HG03565 (cell line): Measurements from ENCODE around the gene AQP7.
"Not testable (repeated sequence)": the region's sequence is repeated elsewhere in the genome, so short reads cannot be mapped to it uniquely, and the experiment has no call there.

Experiments used
- ATAC-seq: cut with Tn5 transposase; IDR thresholded peaks from one replicate; pipeline ENCODE4 v1.9.1; 2021; ENCODE audit warnings: mild to moderate bottlenecking, moderate library complexity; ENCODE audit not compliant: unreplicated experiment

Gene AQP7

DNA sequence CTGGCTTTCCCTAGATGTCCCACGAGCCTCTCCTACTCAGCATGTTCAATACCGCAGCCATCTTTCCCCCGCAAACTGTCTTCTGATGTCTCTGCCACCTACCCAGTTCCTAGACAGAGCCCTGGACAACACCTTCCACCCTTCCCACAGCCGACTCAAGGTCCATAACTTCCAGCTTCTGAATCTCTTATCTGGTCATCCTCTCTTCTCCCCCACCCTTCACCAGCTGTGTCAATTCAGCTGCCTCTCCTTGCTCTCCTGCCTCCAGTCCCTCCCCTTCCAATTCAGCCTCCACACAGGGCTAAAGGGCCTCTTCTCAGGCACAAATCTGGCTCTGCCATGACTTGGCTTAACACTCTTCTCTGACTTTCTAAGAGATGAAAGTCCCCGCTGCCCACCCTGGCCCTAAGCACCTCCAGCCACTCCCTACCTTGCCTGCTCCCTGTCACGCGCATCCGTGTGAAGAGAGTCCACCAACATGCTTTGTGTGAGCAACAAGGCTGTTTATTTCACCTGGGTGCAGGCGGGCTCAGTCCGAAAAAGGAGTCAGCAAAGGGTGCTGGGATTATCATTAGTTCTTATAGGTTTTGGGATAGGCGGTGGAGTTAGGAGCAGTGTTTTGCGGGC, 25.2 kb downstream of the AQP7 start:
- ATAC-seq: no peak

DNA sequence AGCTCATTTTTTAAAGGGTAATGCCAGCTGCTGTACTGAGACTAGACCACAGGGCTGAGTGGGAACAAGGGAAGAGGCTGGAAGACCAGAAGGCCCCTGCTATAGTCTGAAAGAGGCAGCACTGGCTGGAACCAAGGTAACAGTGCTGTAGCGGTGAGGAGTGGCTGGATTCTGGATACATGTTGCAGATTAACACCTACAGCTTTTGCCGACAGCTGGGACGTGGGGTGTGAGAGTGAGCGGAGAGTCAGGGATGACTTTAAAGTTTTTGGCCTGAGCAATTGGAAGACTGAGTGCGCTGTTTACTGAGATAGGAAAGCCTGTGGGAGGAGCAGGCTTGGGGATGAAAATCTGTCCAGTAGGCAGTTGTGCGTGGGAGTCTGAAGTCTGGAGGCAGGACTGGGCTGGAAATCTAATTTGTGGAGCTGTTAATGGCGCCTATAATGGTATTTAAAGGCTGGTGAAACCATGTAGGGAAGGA, 26.5 kb downstream of the AQP7 start:
- ATAC-seq: no peak

GRCh38 chr9:33375238-33375840, 27.0 kb downstream of the AQP7 start:
- no peak for ATAC-seq

GRCh38 chr9:33374634-33375237, 27.6 kb downstream of the AQP7 start:
- no peak for ATAC-seq

DNA sequence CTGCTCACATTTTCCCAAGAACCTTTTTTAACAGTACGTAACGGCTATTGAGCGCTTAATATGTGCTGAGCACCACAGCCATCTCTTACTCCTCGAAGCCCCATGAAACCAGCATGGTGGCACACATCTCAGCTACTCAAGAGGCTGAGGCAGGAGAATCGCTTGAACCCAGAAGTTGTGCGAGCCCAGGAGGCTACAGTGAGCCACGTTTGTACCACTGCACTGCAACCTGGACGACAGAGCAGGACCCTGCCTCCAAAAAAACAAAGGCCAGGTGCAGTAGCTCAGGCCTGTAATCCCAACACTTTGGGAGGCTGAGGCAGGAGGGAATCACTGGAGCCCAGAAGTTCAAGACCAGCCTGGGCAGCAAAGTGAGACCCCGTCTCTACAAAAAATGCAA, 28.2 kb downstream of the AQP7 start:
- ATAC-seq: no peak

DNA sequence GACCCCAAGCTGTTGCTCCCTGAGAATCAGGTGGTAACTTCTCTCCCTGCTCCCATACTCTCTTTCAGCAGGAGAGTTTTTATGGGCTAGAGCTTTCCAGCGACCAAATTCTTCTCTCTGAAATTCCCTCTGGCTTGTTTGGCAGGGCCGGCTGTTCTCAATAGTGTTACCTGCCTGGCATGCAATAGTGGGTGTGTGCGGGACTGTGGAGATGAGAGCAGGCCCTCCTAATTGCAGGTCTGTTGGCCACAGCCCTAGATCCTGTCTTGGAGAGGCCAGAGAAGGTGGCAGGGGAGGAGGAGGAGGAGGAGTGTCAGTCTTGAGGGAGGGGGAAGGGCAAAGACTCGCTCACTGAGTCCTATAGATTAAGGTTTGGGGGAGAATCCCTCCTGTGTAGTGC, 29.5 kb downstream of the AQP7 start:
- ATAC-seq: no peak

GRCh38 chr9:33366979-33367480, 35.3 kb downstream of the AQP7 start:
- ATAC-seq: no peak

GRCh38 chr9:33364814-33365213, 37.6 kb downstream of the AQP7 start:
- ATAC-seq: not testable (repeated sequence)

DNA sequence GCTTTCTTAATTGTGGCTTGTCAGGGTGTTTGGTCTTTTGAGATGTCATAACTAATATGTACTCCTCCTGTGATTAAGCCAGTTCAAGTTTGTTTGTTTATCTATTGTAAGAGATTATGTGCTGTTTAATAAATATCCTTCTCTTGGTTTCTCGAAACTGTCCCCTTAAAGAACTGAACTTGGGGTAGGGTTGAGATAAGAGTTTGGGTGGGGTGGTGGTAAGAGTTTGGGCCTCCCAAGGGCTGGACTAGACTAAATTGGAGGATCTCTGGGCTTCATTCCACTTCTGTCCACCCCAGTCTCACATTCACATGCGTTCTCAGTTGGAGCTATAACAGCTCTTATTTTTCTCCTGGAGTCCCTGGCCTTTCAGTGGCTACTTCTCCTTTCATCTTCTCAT, 38.2 kb downstream of the AQP7 start:
- no peak for ATAC-seq

DNA sequence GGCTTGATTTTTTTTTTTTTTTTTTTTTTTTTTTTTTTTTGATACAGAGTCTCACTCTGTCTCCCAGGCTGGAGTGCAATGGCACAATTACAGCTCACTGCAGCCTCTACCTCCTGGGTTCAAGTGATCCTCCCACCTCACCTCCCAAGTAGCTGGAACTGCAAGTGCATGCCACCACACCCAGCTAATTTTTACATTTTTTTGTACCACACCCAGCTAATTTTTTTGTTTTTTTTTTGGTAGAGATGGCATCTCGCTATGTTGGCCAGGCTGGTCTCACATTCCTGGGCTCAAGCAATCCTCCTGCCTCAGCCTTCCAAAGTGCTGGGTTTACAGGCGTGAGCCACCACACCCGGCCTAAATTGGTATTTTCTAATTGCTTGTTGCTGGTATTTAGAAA, 43.7 kb downstream of the AQP7 start:
- not testable (repeated sequence) for ATAC-seq

GRCh38 chr9:33355933-33356332, 46.4 kb downstream of the AQP7 start:
- ATAC-seq: no peak

GRCh38 chr9:33354651-33355211, 47.6 kb downstream of the AQP7 start:
- no peak for ATAC-seq

- ATAC-seq: no peak
These were observed 50.8 kb downstream of the AQP7 start for GRCh38 chr9:33351547-33351946.

DNA sequence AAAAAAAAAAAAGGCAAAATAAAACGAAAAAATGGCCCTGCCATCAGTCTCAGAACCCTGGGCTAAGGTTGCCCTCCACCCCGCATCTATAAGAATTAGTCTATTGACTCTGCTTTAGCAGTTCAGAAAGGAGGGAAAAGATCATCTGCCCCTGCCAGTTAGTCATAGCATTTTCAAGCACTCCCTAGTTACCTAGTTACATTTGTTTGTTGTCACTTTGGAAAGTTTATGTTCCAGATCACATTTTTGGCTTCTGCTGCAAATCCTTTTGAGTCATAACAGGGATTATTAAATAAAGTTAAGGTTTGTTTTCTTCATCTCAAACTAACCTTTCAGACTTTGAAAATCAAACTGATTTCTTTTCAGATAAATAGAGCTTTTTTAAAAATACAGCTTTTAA, 52.1 kb downstream of the AQP7 start:
- ATAC-seq: no peak

DNA sequence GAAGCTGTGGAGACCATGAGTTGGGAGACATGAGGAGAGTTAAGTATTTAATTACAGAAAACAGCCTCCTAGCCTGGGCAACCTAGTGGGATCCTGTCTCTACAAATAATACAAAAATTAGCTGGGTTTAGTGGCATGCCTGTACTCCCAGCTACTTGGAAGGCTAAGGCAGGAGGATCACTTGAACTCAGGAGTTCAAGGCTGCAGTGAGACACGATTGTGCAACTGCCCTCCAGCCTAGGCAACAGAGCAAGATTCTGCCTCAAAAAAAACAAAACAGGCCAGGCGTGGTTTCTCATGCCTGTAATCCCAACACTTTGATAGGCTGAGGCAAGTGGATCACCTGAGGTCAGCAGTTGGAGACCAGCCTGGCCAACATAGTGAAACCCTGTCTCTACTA, 52.6 kb downstream of the AQP7 start:
- no peak for ATAC-seq

GRCh38 chr9:33348998-33349397, 53.4 kb downstream of the AQP7 start:
- no peak for ATAC-seq

GRCh38 chr9:33346564-33346963, 55.8 kb downstream of the AQP7 start:
- ATAC-seq: no peak

- ATAC-seq: no peak
These were observed 58.2 kb downstream of the AQP7 start for GRCh38 chr9:33344145-33344544.

- ATAC-seq: no peak
These were observed 61.2 kb downstream of the AQP7 start for GRCh38 chr9:33341182-33341581.

DNA sequence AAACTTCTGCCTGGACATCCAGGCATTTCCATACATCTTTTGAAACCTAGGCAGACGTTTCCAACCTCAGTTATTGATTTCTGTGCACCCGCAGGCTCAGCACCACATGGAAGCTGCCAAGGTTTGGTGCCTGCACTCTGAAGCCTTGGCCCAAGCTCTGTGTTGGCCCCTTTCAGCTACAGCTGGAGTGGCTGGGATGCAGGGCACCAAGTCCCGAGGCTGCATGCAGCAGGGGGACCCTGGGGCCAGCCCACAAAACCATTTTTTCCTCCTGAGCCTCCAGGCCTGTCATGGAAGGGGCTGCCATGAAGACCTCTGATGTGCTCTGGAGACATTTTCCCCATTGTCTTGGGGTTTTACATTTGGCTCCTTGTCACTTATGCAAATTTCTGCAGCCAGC, 62.2 kb downstream of the AQP7 start:
- no peak for ATAC-seq
